ENCODE measurements around the gene MYL9.

DNA sequence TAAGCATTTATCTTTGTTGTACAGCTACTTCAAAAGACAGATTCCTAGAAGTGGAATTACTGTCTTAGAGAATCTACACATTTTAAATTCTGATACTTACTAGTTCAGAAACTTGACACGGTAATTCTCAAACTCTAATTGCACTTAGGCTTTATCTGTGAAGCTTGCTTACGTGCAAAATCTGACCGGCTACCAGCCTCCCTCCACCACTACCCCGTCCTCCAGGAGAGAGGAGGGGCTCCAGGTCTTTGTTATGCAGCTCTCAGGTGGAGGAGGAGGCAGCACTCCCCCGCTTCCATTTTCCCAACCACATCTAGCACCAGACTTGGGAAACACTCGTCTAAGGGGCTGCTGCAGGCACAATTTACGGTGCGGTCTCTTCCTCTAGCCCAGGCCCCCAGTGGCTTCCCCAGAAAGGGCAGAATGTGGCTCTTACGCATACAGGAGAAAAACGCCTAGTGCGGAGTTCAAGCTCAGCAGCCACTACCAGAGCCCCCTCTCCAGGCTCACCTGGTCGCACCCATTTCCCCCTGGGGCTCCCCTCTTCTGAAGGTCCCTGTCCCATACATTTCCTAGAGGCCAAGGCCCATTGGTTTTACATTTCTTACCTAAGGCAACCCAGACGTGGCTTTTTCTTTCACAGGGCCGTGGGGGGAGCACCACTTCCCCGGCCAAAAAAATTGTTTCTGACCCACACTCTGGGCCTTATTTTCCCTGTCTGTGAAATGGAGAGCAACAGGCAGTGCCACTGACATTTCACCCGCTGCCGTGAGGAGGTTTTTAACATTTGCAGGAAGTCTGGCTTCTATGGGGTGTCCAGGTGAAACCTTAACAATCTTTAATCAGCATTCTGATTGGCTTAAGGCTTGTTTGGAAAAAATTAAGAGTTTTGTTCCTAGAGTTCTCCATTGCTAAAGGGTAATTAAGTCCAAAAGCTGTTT lies 30.5 kb downstream of the MYL9 start:
- TF ChIP-seq MEF2A (IDR thresholded peaks at IDR 0.05; ENCODE audit: borderline replicate concordance, low read depth), result no peak
- TF ChIP-seq, protein P1, sequence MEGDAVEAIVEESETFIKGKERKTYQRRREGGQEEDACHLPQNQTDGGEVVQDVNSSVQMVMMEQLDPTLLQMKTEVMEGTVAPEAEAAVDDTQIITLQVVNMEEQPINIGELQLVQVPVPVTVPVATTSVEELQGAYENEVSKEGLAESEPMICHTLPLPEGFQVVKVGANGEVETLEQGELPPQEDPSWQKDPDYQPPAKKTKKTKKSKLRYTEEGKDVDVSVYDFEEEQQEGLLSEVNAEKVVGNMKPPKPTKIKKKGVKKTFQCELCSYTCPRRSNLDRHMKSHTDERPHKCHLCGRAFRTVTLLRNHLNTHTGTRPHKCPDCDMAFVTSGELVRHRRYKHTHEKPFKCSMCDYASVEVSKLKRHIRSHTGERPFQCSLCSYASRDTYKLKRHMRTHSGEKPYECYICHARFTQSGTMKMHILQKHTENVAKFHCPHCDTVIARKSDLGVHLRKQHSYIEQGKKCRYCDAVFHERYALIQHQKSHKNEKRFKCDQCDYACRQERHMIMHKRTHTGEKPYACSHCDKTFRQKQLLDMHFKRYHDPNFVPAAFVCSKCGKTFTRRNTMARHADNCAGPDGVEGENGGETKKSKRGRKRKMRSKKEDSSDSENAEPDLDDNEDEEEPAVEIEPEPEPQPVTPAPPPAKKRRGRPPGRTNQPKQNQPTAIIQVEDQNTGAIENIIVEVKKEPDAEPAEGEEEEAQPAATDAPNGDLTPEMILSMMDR (IDR thresholded peaks at IDR 0.05), result no peak
- TF ChIP-seq POLR2AphosphoS5 (IDR thresholded peaks at IDR 0.05; ENCODE audit: low read depth, low read length), result no peak
- TF ChIP-seq TAF1 (IDR thresholded peaks at IDR 0.05; ENCODE audit: borderline replicate concordance, low read depth, low read length), result no peak
- TF ChIP-seq EP300 (IDR thresholded peaks at IDR 0.05; ENCODE audit: borderline replicate concordance in 1 of 2, low read depth in 1 of 2, low read length in 1 of 2), result no peak
- no peak for TF ChIP-seq RXRA (IDR thresholded peaks at IDR 0.05; ENCODE audit: borderline replicate concordance, low read depth)
- no peak for TF ChIP-seq EZH2phosphoT487 (IDR thresholded peaks at IDR 0.05; ENCODE audit: borderline replicate concordance, low read depth)
- TF ChIP-seq, protein P2, sequence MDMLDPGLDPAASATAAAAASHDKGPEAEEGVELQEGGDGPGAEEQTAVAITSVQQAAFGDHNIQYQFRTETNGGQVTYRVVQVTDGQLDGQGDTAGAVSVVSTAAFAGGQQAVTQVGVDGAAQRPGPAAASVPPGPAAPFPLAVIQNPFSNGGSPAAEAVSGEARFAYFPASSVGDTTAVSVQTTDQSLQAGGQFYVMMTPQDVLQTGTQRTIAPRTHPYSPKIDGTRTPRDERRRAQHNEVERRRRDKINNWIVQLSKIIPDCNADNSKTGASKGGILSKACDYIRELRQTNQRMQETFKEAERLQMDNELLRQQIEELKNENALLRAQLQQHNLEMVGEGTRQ (IDR thresholded peaks at IDR 0.05; ENCODE audit: borderline replicate concordance, low read depth, low read length), result no peak
- no peak for TF ChIP-seq GABPA (IDR thresholded peaks at IDR 0.05; ENCODE audit: low read depth)
- TF ChIP-seq NRF1 (IDR thresholded peaks at IDR 0.05; ENCODE audit: low read depth, low read length), result no peak
- TF ChIP-seq RAD21 (IDR thresholded peaks at IDR 0.05; ENCODE audit: low read length), result no peak
- no peak for TF ChIP-seq REST (IDR thresholded peaks at IDR 0.05; ENCODE audit: low read depth, low read length)

Measured in SK-N-SH (cell line).